Thyroid gland (tissue), 4 donors: ENCODE results near the gene RDH13.

Experiments used
- POLR2A ChIP-seq, 2 donors: fragments of 450-650 bp; IDR thresholded peaks; one replicate each; pipeline ENCODE4 v1.6.1; 2017; ENCODE audit warnings: antibody characterized with exemption in 2 of 2, mild to moderate bottlenecking in 2 of 2, moderate library complexity in 1 of 2
- TF ChIP-seq, protein P1 (sequence below), 6 experiments: fragments of 200-600 bp in 3 of 6; fragments of 450-650 bp in 3 of 6; sonication (generic) in 3 of 6; IDR thresholded peaks; one replicate each; pipeline ENCODE4 v1.5.1; 2016 to 2019; ENCODE audit warnings: antibody characterized with exemption in 6 of 6, mild to moderate bottlenecking in 2 of 6, inconsistent platforms in 1 of 6, moderate library complexity in 1 of 6

DNA sequence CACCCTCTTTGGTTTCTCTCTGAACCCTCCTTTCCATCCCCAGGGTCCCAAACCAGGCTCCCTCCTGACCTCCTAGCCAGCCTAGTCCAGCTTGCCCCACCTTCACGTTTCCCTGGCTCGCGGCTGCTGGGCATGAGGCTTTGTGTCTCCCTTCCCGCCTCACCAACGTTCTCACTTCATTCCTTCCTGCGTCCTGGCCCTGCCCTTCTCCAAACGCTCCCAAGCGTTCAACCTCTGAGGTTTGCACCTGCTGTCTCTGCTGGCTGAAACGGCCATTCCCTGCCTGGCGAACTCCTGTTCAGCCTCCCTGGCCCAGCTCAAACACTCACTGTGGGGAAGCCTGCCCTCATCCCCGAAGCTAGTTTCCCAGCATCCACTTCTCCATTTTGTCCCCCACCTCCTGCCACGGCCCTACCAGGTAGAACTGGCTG, 25.1 kb upstream of the RDH13 start:
- no peak for TF ChIP-seq POLR2A (IDR thresholded peaks at IDR 0.05)
- TF ChIP-seq, protein P1, sequence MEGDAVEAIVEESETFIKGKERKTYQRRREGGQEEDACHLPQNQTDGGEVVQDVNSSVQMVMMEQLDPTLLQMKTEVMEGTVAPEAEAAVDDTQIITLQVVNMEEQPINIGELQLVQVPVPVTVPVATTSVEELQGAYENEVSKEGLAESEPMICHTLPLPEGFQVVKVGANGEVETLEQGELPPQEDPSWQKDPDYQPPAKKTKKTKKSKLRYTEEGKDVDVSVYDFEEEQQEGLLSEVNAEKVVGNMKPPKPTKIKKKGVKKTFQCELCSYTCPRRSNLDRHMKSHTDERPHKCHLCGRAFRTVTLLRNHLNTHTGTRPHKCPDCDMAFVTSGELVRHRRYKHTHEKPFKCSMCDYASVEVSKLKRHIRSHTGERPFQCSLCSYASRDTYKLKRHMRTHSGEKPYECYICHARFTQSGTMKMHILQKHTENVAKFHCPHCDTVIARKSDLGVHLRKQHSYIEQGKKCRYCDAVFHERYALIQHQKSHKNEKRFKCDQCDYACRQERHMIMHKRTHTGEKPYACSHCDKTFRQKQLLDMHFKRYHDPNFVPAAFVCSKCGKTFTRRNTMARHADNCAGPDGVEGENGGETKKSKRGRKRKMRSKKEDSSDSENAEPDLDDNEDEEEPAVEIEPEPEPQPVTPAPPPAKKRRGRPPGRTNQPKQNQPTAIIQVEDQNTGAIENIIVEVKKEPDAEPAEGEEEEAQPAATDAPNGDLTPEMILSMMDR (IDR thresholded peaks at IDR 0.05): no peak
